H9 (cell line): ENCODE results near the gene AQP7. TPM values are rescaled to one million over a fixed set of nuclear protein-coding genes. Genes with fewer than 3 reads are reported as not detected.
A peak's percentile ranks its signal among the peaks of the same experiment; 100 is the strongest.

ENCODE experiments used
- DNase-seq: peaks from one replicate; pipeline ENCODE4 v3.0.0-alpha.2; 2017
- H2AFZ ChIP-seq: one replicate; pipeline ENCODE4 v1.6.1; 2013; ENCODE audit warnings: mild to moderate bottlenecking, low read length, control low read depth, moderate library complexity
- H2AK5ac ChIP-seq: 2 replicates; pipeline ENCODE4 v1.6.1; 2013; ENCODE audit warnings: low read length, control low read depth, mixed read lengths; ENCODE audit not compliant: insufficient read length
- H2BK120ac ChIP-seq: one replicate; pipeline ENCODE4 v1.6.1; 2013; ENCODE audit warnings: low read depth, mild to moderate bottlenecking, low read length, control low read depth, inconsistent platforms; ENCODE audit not compliant: poor library complexity, severe bottlenecking
- H2BK12ac ChIP-seq: 2 replicates; pipeline ENCODE4 v1.6.1; 2013; ENCODE audit warnings: low read length, control low read depth, mixed read lengths, low read depth; ENCODE audit not compliant: insufficient read length
- H2BK15ac ChIP-seq: 2 replicates; pipeline ENCODE4 v1.6.1; 2013; ENCODE audit warnings: low read depth, low read length, control low read depth
- H2BK20ac ChIP-seq: one replicate; pipeline ENCODE4 v1.6.1; 2013; ENCODE audit warnings: low read depth, mild to moderate bottlenecking, low read length, control low read depth, inconsistent platforms; ENCODE audit not compliant: poor library complexity, severe bottlenecking
- H2BK5ac ChIP-seq: 2 replicates; pipeline ENCODE4 v1.6.1; 2013; ENCODE audit warnings: low read length, control low read depth, mixed read lengths; ENCODE audit not compliant: insufficient read length
- H3K14ac ChIP-seq: 2 replicates; pipeline ENCODE4 v1.6.1; 2013; ENCODE audit warnings: low read length, control low read depth; ENCODE audit not compliant: insufficient read depth
- H3K18ac ChIP-seq: 2 replicates; pipeline ENCODE4 v1.6.1; 2013; ENCODE audit warnings: low read depth, mild to moderate bottlenecking, mixed read lengths, low read length, control low read depth; ENCODE audit not compliant: insufficient read length
- H3K23ac ChIP-seq: 2 replicates; pipeline ENCODE4 v1.6.1; 2013; ENCODE audit warnings: low read length, control low read depth, mixed read lengths, low read depth; ENCODE audit not compliant: insufficient read length
- H3K23me2 ChIP-seq: 2 replicates; pipeline ENCODE4 v1.6.1; 2013; ENCODE audit warnings: low read depth, mild to moderate bottlenecking, mixed read lengths, low read length, control low read depth; ENCODE audit not compliant: insufficient read length, poor library complexity, severe bottlenecking
- H3K27ac ChIP-seq: 2 replicates; pipeline ENCODE4 v1.5.1; 2013; ENCODE audit warnings: low read length, control low read depth, mixed read lengths, low read depth; ENCODE audit not compliant: insufficient read length
- H3K27me3 ChIP-seq: 2 replicates; pipeline ENCODE4 v1.6.1; 2013; ENCODE audit warnings: low read length, control low read depth, inconsistent platforms; ENCODE audit not compliant: insufficient read depth
- H3K4ac ChIP-seq: 2 replicates; pipeline ENCODE4 v1.6.1; 2013; ENCODE audit warnings: low read depth, mild to moderate bottlenecking, control low read depth, inconsistent platforms, low read length, moderate library complexity
- H3K4me1 ChIP-seq: 2 replicates; pipeline ENCODE4 v1.6.1; 2013; ENCODE audit warnings: low read length, control low read depth, inconsistent platforms; ENCODE audit not compliant: insufficient read depth
- H3K4me2 ChIP-seq: 2 replicates; pipeline ENCODE4 v1.6.1; 2013; ENCODE audit warnings: low read length, control low read depth, mixed read lengths; ENCODE audit not compliant: insufficient read length, insufficient read depth
- H3K56ac ChIP-seq: 2 replicates; pipeline ENCODE4 v1.6.1; 2013; ENCODE audit warnings: low read depth, mild to moderate bottlenecking, mixed read lengths, low read length, control low read depth; ENCODE audit not compliant: insufficient read length
- H3K79me1 ChIP-seq: 2 replicates; pipeline ENCODE4 v1.6.1; 2013; ENCODE audit warnings: low read depth, mild to moderate bottlenecking, moderate library complexity, low read length, control low read depth, inconsistent platforms; ENCODE audit not compliant: insufficient read depth, poor library complexity, severe bottlenecking
- H3K79me2 ChIP-seq: 2 replicates; pipeline ENCODE4 v1.6.1; 2013; ENCODE audit warnings: low read length, control low read depth, inconsistent platforms; ENCODE audit not compliant: insufficient read depth
- H3K9ac ChIP-seq: 2 replicates; pipeline ENCODE4 v1.6.1; 2013; ENCODE audit warnings: low read length, control low read depth, mixed read lengths; ENCODE audit not compliant: insufficient read length; ENCODE audit errors: extremely low read depth
- H3K9me3 ChIP-seq: one replicate; pipeline ENCODE4 v1.6.1; 2013; ENCODE audit warnings: low read depth, low read length, inconsistent platforms; ENCODE audit not compliant: control insufficient read depth
- H3T11ph ChIP-seq: one replicate; pipeline ENCODE4 v1.6.1; 2013; ENCODE audit warnings: mild to moderate bottlenecking, low read length, control low read depth, inconsistent platforms
- H4K20me1 ChIP-seq: one replicate; pipeline ENCODE4 v1.6.1; 2013; ENCODE audit not compliant: control insufficient read depth, insufficient read length, insufficient read depth
- H4K5ac ChIP-seq: 2 replicates; pipeline ENCODE4 v1.6.1; 2013; ENCODE audit warnings: low read depth, mild to moderate bottlenecking, mixed read lengths, low read length, control low read depth; ENCODE audit not compliant: insufficient read length
- H4K8ac ChIP-seq: replicated peaks from 2 replicates; pipeline ENCODE4 v1.6.1; 2013; ENCODE audit warnings: low read length, control low read depth, mixed read lengths, low read depth; ENCODE audit not compliant: insufficient read length
- H4K91ac ChIP-seq: 2 replicates; pipeline ENCODE4 v1.6.1; 2013; ENCODE audit warnings: low read depth, mild to moderate bottlenecking, moderate library complexity, mixed read lengths, low read length, control low read depth; ENCODE audit not compliant: insufficient read length
- H3K27ac Mint-ChIP-seq, 3 experiments: 2 replicates in 2 of 3; 3 replicates in 1 of 3; pipeline ENCODE4 v1.8.0; 2020 to 2021; ENCODE audit warnings: mixed read lengths in 3 of 3, mild to moderate bottlenecking in 1 of 3, moderate library complexity in 1 of 3
- H3K27me3 Mint-ChIP-seq: 2 replicates; pipeline ENCODE4 v1.8.0; 2021; ENCODE audit warnings: low read depth, mild to moderate bottlenecking, moderate library complexity, mixed read lengths
- H3K36me3 Mint-ChIP-seq, 3 experiments: 2 replicates in 2 of 3; 3 replicates in 1 of 3; pipeline ENCODE4 v1.8.0; 2020 to 2021; ENCODE audit warnings: low read depth in 3 of 3, mixed read lengths in 3 of 3; ENCODE audit not compliant: insufficient read depth in 1 of 3
- H3K4me1 Mint-ChIP-seq, 2 experiments: 2 replicates each; pipeline ENCODE4 v1.8.0; 2020; ENCODE audit warnings: mixed read lengths in 2 of 2
- H3K4me3 Mint-ChIP-seq, 2 experiments: 2 replicates in 1 of 2; 3 replicates in 1 of 2; pipeline ENCODE4 v1.8.0; 2020 to 2021; ENCODE audit warnings: mild to moderate bottlenecking in 2 of 2, mixed read lengths in 2 of 2, moderate library complexity in 1 of 2
- H3K9me3 Mint-ChIP-seq, 2 experiments: 2 replicates in 1 of 2; 3 replicates in 1 of 2; pipeline ENCODE4 v1.8.0; 2020; ENCODE audit warnings: mild to moderate bottlenecking in 2 of 2, mixed read lengths in 2 of 2, moderate library complexity in 1 of 2
- WGBS: extraction: QIAGEN DNeasy Blood & Tissue Kit; methylation state at CpG from one replicate; pipeline ENCODE4 v1.1.7; 2013; ENCODE audit warnings: missing lambda C conversion rate, low lambda C conversion rate, mixed read lengths; ENCODE audit not compliant: insufficient read length; ENCODE audit errors: extremely low coverage; 5-methylcytosine and 5-hydroxymethylcytosine counted together
- total RNA-seq: library from RNA; stranded (reverse); gene quantifications from 2 replicates; pipeline ENCODE4 v1.2.1, GENCODE V29; 2021
- TF ChIP-seq, protein P1 (sequence below): fragments of 200-600 bp; sonication (generic); conservative IDR thresholded peaks from 3 replicates; pipeline ENCODE4 v1.8.0; 2021; ENCODE audit warnings: antibody characterized with exemption, mild to moderate bottlenecking

AQP7 gene
- total RNA-seq, 1 experiment from 2014 or later, result not detected

DNA sequence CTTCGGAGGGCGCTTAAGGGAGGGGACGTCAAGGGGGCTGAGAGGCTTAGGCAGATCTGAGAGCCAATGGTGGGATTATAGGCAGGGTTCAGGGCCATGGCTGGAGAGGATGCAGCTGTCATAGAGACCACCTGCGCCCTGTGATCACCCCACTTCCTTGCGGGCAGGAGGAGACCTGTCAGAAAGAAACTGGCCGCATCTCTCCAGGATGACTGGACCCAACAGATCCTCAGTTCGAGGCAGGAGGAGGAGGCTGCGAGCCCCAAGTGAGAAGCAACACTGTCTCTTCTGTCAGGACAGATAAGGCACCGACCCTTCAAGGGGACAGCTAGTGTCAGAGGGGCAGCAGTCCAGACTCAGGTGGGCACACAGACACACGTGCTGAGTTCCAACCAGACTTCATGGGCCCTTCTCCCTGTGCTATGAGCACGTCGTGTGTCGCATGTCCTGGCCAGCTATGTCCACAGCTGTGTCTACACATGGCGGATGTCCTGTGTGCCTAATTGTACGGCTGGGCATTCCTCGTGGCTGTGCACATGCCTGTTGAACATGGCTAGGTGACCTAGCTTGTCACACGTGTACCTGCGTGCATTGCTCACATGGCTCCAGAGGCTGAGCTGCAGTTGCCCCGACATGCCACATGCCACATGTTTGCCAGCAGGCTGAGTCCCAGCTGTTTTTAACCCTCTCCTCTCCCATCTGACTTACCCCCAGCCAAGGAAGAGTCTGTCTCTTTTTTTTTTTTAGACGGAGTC is 45.6 kb upstream of the AQP7 start:
- no peak overlapping the region for H3T11ph ChIP-seq
- TF ChIP-seq, protein P1, sequence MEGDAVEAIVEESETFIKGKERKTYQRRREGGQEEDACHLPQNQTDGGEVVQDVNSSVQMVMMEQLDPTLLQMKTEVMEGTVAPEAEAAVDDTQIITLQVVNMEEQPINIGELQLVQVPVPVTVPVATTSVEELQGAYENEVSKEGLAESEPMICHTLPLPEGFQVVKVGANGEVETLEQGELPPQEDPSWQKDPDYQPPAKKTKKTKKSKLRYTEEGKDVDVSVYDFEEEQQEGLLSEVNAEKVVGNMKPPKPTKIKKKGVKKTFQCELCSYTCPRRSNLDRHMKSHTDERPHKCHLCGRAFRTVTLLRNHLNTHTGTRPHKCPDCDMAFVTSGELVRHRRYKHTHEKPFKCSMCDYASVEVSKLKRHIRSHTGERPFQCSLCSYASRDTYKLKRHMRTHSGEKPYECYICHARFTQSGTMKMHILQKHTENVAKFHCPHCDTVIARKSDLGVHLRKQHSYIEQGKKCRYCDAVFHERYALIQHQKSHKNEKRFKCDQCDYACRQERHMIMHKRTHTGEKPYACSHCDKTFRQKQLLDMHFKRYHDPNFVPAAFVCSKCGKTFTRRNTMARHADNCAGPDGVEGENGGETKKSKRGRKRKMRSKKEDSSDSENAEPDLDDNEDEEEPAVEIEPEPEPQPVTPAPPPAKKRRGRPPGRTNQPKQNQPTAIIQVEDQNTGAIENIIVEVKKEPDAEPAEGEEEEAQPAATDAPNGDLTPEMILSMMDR, result no peak
- H3K27ac Mint-ChIP-seq, result no peak overlapping the region
- H3K9me3 ChIP-seq, result no peaks in the 10 kb centered on the region
- no peaks in the 10 kb centered on the region for H4K20me1 ChIP-seq
- H3K9me3 Mint-ChIP-seq, result no peaks in the 10 kb centered on the region
- H4K91ac ChIP-seq, result no peak overlapping the region
- peak overlapping the region; percentile 69 to 84 for H3K4me3 Mint-ChIP-seq
- peaks cover 50% of the 10 kb centered on the region for H3K27me3 Mint-ChIP-seq
- H2AFZ ChIP-seq, result no peak overlapping the region
- no peaks in the 10 kb centered on the region for H3K79me2 ChIP-seq
- no peak for DNase-seq
- H3K9ac ChIP-seq, result no peak overlapping the region
- no peak overlapping the region for H2AK5ac ChIP-seq
- H3K27me3 ChIP-seq, result peaks cover 4% of the 10 kb centered on the region; the same call in 1 of the 2 replicates
- H3K23ac ChIP-seq, result no peak overlapping the region
- no peak overlapping the region for H3K18ac ChIP-seq
- no peak overlapping the region for H2BK12ac ChIP-seq
- no peak overlapping the region for H2BK20ac ChIP-seq
- H3K4me1 ChIP-seq, result peaks cover 4% of the 10 kb centered on the region; the same call in 1 of the 2 replicates
- H3K23me2 ChIP-seq, result peaks cover 6% of the 10 kb centered on the region
- H2BK120ac ChIP-seq, result no peak overlapping the region
- H4K5ac ChIP-seq, result no peak overlapping the region
- H3K36me3 Mint-ChIP-seq, result no peaks in the 10 kb centered on the region
- H3K27ac ChIP-seq, result no peak overlapping the region
- WGBS, result no CpG with 5 or more reads among the region's 20 CpGs
- no peak overlapping the region for H2BK5ac ChIP-seq
- H3K56ac ChIP-seq, result no peak overlapping the region
- H3K4ac ChIP-seq, result no peak overlapping the region
- H3K4me1 Mint-ChIP-seq, result peaks cover 29 to 49% of the 10 kb centered on the region in 2 experiments
- no peak overlapping the region for H3K14ac ChIP-seq
- no peak overlapping the region for H4K8ac ChIP-seq
- H2BK15ac ChIP-seq, result no peak overlapping the region
- peak overlapping the region; percentile 79 for H3K4me2 ChIP-seq
- H3K79me1 ChIP-seq, result no peaks in the 10 kb centered on the region
